Activated effector memory CD4-positive, alpha-beta T cell treated with Interleukin-2 at 50 U/mL for 16 hours (primary cell): Measurements from ENCODE around the gene TMEM163.
"Not testable (repeated sequence)": the region's sequence is repeated elsewhere in the genome, so short reads cannot be mapped to it uniquely, and the experiment has no call there.

Source experiments
- DNase-seq: peaks from one replicate; pipeline ENCODE4 v3.0.0-alpha.2; 2020

Gene TMEM163

DNA sequence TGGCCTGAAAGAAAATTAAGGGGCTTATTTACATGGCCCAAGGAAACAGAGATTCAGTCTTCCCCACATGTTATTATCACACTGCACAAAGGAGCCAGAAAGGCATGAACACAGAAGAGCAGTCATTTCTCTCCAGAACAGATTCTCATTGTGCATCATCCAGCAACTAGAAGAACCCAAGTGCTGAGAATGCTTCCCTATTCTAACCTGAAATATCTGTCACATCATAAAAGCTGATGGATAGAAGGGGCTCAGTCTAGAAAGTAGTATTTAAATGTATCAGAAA lies 145.8 kb downstream of the TMEM163 start:
- DNase-seq, result no peak

- no peak for DNase-seq
Measured at GRCh38 chr2:134572314-134573084, 146.3 kb downstream of the TMEM163 start.

GRCh38 chr2:134570676-134571075 lies 148.1 kb downstream of the TMEM163 start:
- no peak for DNase-seq

GRCh38 chr2:134568413-134568812 lies 150.4 kb downstream of the TMEM163 start:
- DNase-seq, result no peak

- no peak for DNase-seq
Measured at GRCh38 chr2:134567666-134568065, 151.1 kb downstream of the TMEM163 start.

DNA sequence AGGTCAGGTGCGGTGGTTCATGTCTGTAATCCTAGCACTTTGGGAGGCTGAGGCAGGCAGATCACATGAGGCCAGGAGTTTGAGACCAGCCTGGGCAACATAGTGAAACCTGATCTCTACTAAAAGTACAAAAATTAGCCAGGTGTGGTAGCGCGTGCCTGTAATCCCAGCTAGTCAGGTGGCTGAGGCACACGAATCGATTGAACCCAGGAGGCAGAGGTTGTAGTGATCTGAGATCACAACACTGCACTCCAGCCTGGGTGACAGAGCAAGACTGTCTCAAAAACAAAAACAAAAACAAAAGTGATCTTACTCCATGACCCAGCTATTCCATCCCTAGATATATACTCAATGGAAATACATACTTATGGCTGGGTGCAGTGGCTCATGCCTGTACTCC lies 153.8 kb downstream of the TMEM163 start:
- DNase-seq, result not testable (repeated sequence)

DNA sequence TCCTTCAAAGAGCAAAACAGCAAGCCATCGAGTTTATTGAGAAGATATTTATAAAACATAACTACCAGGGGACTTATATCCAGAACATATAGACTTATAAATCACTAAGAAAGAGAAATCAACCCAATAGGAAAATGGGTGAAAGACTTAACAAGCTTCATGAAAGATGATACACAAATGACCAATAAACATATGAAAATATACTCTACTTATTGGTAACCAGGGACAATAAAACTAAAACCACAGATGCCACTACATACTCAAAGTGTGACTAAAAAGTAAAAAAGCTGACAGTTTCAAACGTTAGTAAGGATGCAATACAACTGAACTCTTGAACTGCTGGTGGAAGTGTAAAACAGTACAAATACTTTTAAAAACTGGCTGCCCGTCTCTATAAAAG lies 154.3 kb downstream of the TMEM163 start:
- DNase-seq, result no peak

GRCh38 chr2:134558208-134558830 lies 160.5 kb downstream of the TMEM163 start:
- no peak for DNase-seq

- no peak for DNase-seq
Measured at GRCh38 chr2:134555411-134555810, 163.4 kb downstream of the TMEM163 start.

GRCh38 chr2:134553657-134554056 lies 165.1 kb downstream of the TMEM163 start:
- no peak for DNase-seq

- no peak for DNase-seq
Measured at GRCh38 chr2:134550566-134551164, 168.1 kb downstream of the TMEM163 start.

DNA sequence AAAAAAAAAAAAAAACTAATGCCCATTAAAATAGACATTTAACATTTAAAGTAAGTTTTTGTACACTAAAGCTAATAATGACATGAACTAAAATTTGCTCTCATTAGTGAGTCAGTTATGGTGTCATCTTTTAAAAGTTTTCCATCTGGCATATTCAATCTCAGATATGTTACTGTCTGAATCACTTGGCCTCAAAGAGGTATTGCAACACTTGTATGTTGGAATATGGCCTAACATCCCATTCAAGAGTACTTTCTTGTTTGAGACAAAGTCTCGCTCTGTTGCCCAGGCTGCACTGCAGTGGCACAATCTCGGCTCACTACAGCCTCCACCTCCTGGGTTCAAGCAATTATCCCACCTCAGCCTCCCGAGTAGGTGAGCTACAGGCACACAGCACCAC lies 169.7 kb downstream of the TMEM163 start:
- DNase-seq, result no peak

DNA sequence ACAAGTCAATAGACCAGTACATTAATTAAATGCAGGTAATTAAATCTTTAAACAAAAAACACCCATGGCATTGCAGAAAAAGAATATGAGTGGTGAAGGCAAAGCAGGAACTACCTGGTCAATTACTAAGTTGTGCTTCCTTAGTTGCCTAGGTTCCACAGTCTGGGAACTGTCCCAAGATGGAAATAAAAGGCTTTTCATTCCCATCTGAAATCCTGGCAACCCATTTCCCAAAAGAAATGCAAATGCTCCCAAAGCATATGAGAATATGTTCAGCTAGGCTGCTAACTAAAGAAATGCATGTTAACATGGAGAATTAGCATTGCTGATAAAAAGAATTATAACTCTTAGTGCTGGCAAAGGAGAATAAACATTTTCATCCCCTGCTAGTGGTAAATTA lies 177.8 kb downstream of the TMEM163 start:
- no peak for DNase-seq

DNA sequence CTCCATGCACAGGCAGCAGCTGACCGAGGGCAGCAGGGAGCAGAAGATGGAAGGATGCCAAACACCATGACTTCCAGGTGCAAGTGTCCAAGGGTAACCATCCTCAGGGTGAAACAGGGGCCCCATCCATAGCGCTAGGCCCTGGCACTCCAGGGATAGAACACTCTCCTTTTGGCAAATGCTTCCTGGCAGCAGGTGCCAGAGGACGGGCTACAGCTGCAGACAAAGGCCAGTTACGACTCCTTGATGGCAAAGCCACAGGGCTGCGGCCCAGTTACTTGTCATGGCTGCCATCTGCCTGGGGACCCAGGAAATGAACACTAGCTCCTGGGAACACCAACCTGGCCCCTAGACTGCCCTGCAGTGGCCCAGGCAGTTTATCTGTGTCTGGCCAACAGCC lies 178.8 kb downstream of the TMEM163 start:
- no peak for DNase-seq

- DNase-seq, result no peak
Measured at GRCh38 chr2:134537702-134538101, 181.1 kb downstream of the TMEM163 start.

- no peak for DNase-seq
Measured at GRCh38 chr2:134537121-134537520, 181.7 kb downstream of the TMEM163 start.

DNA sequence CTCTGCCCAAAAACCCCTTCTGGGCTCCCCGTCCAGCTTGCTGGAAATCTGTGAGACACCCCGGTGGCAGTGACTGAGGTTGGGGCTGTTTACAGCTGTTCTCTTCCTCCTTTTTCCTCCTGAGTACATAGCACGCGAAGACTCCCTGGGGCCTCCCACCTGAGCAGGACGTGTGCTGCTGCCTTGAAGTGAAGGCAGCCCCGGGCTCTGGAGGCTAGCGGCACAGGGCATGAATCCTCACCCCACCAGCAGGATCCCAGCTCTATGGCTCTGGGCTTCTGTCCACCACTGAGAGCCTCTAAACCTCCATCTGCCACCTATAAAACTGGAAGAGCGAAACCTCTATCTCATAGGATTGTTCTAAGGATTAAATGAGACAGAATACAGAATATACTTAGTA lies 182.5 kb downstream of the TMEM163 start:
- no peak for DNase-seq

- DNase-seq, result no peak
Measured at GRCh38 chr2:134532537-134532936, 186.3 kb downstream of the TMEM163 start.

- no peak for DNase-seq
Measured at GRCh38 chr2:134527381-134527780, 191.4 kb downstream of the TMEM163 start.

DNA sequence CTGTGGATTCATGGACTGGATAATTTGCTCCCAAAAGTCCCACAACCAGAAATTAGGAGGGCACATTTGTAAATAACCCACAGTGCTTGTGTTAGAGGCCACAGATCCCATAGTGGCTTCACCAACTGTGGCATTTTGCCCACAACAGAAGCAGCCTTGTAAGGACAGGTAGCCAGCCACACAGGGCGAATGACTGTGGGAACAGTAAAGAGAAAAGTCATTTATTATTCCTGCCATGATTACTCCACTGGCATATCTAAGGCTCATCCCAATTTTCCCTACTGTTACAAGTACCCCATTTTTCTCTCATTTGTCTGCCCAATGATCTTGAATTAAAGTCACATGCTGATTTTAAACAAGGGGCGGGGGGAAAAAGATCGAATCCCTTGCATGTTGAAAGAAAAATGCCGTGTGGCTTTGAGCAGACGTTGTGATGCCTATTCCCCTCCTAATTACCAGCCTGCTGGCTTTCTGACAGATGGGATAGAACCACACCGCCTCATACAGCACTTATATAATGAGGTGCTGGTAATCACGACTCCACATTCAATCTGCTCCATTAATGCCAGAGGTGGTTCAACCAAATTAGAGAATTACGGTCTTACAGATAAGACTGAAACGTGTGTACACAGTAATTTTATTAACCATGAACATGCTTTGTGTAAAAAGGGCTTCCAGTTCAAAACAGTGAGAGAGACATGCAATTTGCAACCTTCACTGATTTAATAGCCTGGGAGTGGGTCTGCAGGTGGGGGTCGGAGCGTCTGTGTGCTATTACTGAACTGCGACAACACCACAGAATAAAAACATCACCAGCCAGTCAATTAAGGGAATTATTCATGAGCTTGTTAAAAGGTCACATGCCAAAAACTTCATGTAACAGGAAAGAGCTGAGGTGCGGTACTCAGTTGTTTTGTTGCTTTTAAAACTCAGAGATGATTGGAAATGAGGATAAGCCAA lies 196.0 kb downstream of the TMEM163 start:
- no peak for DNase-seq

DNA sequence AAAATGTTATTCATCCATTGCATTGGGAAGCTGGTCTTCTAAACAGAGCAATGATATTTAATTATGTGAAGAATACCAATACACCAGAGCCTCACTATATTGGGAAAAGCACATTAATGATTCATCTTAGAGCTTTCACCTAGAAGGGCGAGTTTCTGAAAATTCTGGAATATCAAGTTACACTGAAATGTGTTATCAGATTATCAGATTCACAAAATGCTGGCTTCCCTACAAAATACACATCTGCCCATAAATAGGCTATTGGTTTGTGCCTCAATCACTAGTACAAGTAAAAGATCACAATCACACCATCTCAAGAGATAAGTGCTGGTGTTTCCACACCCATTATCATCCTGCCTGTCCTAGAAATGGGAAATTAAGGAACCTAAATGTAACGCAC lies 200.7 kb downstream of the TMEM163 start:
- no peak for DNase-seq

- DNase-seq, result no peak
Measured at GRCh38 chr2:134515137-134515536, 203.7 kb downstream of the TMEM163 start.

DNA sequence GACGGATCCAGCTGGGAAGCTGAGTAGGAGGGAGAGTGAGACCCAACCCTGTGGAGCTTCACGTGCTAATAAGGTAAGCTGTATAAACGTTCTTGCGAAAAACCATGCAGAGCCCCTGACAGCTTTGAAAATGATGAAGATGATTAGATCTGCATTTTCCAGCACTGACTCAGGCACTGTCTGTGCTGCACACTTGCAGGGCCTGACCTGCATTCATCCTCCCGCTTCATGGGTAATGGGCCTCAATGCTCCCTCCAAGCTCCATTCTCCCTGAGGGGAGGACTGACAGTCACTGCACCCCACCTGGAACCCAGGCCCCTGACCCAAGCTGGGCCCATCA lies 205.4 kb downstream of the TMEM163 start:
- DNase-seq, result no peak
